GM10847 (cell line): ENCODE data around the gene PRPF40A.

Experiments used
- POLR2A ChIP-seq: IDR thresholded peaks from 2 replicates; pipeline ENCODE4 v1.6.1; 2011; ENCODE audit not compliant: insufficient read length; ENCODE audit errors: extremely low read depth

PRPF40A gene

DNA sequence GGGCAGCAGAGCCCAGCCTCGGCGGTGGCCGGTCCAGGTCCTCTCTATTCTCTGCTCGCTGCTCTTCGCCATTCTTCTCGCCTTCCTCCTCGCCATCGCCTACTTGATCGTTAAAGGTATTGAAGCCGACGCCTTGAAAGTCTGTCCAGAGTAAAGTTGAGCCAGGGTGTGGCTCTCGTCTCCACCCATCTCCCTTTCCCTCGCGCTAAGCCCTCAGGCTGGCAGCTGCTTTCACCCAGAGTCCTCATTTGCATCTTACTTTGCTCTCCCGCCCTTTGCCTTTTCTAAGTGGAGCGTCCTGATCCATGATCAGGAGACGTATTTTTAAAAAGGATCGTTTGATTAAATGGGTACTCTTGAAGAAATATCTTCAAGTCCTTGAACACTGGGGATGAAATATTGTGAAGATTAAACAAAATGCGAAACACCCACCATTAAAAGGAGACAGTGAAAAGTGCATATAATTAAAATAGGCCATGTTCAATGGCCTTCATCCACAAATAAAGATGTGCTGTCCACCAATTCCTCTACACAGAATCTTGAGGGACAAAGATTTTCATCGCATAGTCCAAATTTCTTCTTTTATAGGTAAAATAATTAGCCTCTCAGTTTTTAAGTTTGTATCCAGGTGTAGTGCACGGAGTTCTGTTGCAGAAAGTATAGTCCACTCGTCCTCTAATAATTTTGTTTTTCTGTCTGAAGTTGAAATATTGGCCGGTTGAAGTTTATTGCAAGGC, 1.8 kb upstream of the PRPF40A start:
- TF ChIP-seq POLR2A, result no peak

- peak; percentile 86 for TF ChIP-seq POLR2A
Measured at GRCh38 chr2:152718076-152718908, 1.0 kb upstream of the PRPF40A start, which contains the start of gene ARL6IP6. TSS of gene ARL6IP6 (plus strand) at chr2:152718620. CDS start at chr2:152718625, 5 bp downstream.

DNA sequence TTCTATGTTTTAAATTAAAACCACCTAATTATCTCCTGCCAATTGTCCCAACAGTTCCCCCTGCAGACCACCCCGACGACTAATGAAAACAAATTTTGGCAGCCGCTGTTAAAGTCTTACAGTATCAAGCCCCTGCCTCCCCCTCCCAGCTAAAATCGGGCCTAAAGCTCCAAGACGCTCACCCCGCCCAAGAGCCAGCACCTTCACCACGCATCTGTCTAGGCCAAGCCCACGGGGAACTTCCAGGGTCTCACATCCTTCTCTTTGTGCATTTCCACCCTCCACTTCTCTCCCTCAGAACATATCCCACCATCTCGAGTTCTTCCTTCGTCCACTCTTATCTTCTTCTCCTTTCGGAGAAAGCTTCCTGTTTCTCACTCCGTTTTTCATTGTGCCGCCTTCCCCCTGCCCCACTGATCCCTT, 445 bp downstream of the PRPF40A start:
- no peak for TF ChIP-seq POLR2A

DNA sequence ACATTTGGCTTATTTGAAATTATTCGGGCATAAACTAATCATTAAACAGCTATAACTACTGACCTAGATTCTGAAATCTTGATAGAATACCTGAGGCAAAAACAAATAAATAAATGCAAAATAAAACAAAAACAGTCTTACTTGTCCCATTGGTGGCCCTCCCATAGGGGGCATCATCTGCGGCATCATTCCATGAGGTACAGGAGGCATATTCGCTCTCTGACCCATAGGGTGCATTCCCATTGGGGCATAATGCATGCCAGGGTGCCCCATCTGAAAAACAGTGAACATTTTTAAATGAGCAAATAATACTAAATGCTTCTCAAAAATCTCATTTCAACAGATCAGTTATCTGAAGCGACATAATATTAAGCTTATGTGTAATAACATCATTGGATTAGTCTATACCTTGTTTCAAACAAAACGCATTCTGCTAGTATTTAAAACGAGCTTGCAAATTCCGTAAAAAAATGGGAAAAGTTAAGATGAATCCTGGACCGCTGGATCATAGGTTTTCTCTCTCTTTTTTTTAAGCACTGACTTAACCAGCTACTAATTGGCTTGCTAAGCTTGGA, 1.3 kb downstream of the PRPF40A start:
- no peak for TF ChIP-seq POLR2A

- no peak for TF ChIP-seq POLR2A
Measured at GRCh38 chr2:152715112-152715511, 2.1 kb downstream of the PRPF40A start.

- no peak for TF ChIP-seq POLR2A
Measured at GRCh38 chr2:152710713-152711112, 6.5 kb downstream of the PRPF40A start.

GRCh38 chr2:152708742-152709141, 8.5 kb downstream of the PRPF40A start:
- TF ChIP-seq POLR2A, result no peak

GRCh38 chr2:152706477-152707021, 10.7 kb downstream of the PRPF40A start:
- no peak for TF ChIP-seq POLR2A

DNA sequence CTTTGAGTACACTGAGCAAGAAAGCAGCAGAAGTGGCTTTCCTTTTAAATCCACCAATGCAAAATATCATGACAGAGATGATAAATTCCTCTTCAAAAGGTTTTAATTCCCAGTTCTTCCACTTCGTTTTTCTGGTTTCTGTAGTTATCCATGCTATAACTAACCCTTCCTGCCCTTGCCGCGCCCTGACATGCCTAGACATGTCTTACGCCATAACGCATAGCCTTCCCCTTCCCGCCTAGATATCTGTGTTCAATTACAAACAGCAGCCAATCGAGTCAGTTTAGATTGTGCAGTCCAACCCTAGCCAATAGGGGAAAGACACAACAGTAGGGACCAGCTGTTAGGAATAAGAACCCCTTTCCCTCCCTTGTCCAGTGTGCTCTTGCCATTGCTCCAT, 16.1 kb downstream of the PRPF40A start:
- no peak for TF ChIP-seq POLR2A

- TF ChIP-seq POLR2A, result no peak
Measured at GRCh38 chr2:152696476-152696875, 20.8 kb downstream of the PRPF40A start.

GRCh38 chr2:152695763-152696162, 21.5 kb downstream of the PRPF40A start:
- no peak for TF ChIP-seq POLR2A

DNA sequence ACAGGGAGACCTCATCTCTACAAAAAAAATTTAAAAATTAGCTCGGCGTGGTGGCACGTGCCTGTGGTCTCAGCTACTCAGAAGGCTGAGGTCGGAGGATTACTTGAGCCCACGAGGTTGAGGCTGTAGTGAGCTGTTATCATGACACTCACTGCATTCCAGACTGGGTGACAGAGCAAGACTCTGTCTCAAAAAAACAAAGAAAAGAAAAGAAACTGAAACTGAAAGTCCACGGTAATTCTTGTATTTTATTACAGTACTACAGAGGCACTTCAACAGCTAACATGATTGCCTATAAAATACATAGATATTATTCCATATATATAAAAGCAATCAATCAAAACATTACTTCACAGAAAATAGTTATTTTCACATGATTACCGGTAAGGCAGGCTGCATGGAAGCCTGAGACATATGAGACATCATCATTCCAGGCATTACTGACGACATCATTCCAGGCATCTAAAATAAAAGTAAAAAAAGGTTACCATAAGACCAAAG, 23.1 kb downstream of the PRPF40A start:
- no peak for TF ChIP-seq POLR2A

GRCh38 chr2:152693033-152693432, 24.2 kb downstream of the PRPF40A start:
- TF ChIP-seq POLR2A, result no peak

- TF ChIP-seq POLR2A, result no peak
Measured at GRCh38 chr2:152686321-152686720, 30.9 kb downstream of the PRPF40A start.

DNA sequence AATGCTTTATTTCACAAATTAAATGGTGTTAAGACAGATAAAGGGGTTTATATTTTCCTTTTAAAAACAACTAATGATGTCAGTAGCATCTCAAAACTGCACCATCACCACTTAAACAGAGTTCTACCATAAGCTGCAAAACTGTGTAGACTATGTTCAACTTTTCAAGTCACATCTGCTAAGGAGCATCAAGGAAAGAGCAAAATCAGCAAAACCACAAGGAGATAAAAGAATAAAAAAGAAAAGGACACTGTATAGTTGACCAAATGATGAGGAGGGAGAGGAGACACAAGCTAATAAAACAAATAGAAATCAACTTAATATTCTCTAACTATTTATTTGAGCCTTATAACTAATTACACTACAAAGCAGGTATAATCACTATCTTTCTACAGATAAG, 33.9 kb downstream of the PRPF40A start:
- TF ChIP-seq POLR2A, result no peak
